Stimulated activated CD8-positive, alpha-beta memory T cell treated with anti-CD3 and anti-CD28 coated beads, Interleukin-7, amount 100 ng/mL, for 24 hours (primary cell): ENCODE measurements around the gene CCDC78.

ENCODE experiments used
- DNase-seq: peaks from one replicate; pipeline ENCODE4 v3.0.0-alpha.2; 2020; ENCODE audit warnings: low read depth

Gene CCDC78

GRCh38 chr16:709566-710499 lies 16.4 kb downstream of the CCDC78 start:
- DNase-seq, result no peak

- no peak for DNase-seq
Measured at GRCh38 chr16:708959-709358, 17.3 kb downstream of the CCDC78 start.

GRCh38 chr16:708019-708418 lies 18.2 kb downstream of the CCDC78 start:
- DNase-seq, result no peak

GRCh38 chr16:707062-707538 lies 19.1 kb downstream of the CCDC78 start:
- DNase-seq, result no peak

- DNase-seq, result no peak
Measured at GRCh38 chr16:706189-707061, 19.8 kb downstream of the CCDC78 start.

GRCh38 chr16:705431-706188 lies 20.6 kb downstream of the CCDC78 start, which contains the start of gene FBXL16:
TSS of gene FBXL16 (minus strand) at chr16:705801. CDS start at chr16:697405, 8,396 bp downstream.
- DNase-seq, result no peak

GRCh38 chr16:704552-705380 lies 21.5 kb downstream of the CCDC78 start:
- no peak for DNase-seq

- no peak for DNase-seq
Measured at GRCh38 chr16:704047-704446, 22.2 kb downstream of the CCDC78 start.

GRCh38 chr16:703406-703805 lies 22.8 kb downstream of the CCDC78 start:
- no peak for DNase-seq

- DNase-seq, result no peak
Measured at GRCh38 chr16:702341-702740, 23.9 kb downstream of the CCDC78 start.

GRCh38 chr16:700684-701584 lies 25.3 kb downstream of the CCDC78 start:
- no peak for DNase-seq

- DNase-seq, result no peak
Measured at GRCh38 chr16:698911-699671, 27.2 kb downstream of the CCDC78 start.

GRCh38 chr16:695355-696089 lies 30.7 kb downstream of the CCDC78 start:
- DNase-seq, result peak; percentile 38

- DNase-seq, result no peak
Measured at GRCh38 chr16:694863-695354, 31.3 kb downstream of the CCDC78 start.

GRCh38 chr16:694187-694862 lies 31.9 kb downstream of the CCDC78 start:
- no peak for DNase-seq

- no peak for DNase-seq
Measured at GRCh38 chr16:693766-694165, 32.5 kb downstream of the CCDC78 start.

- DNase-seq, result no peak
Measured at GRCh38 chr16:693364-693763, 32.9 kb downstream of the CCDC78 start.
